Keratinocyte (primary cell): ENCODE results near the gene NAP1L1. TPM values are rescaled to one million over a fixed set of nuclear protein-coding genes. Genes with fewer than 3 reads are reported as not detected.
A peak's percentile ranks its signal among the peaks of the same experiment; 100 is the strongest.

ENCODE experiments used
- DNase-seq: peaks from one replicate; pipeline ENCODE4 v3.0.0-alpha.2; 2011; ENCODE audit warnings: low read depth, missing footprints, low spot score
- FAIRE-seq: peaks from 2 replicates; lab custom pipeline; 2011; peaks lifted over from hg19 to GRCh38; lab: Jason Lieb, UNC
- H2AFZ ChIP-seq: 2 replicates; pipeline ENCODE4 v1.6.0; 2012; ENCODE audit warnings: low read length, control low read depth, inconsistent platforms; ENCODE audit not compliant: control insufficient read depth
- H3K27ac ChIP-seq: 2 replicates; pipeline ENCODE4 v1.5.1; 2011; ENCODE audit warnings: low read length; ENCODE audit not compliant: control insufficient read depth, insufficient read depth
- H3K27me3 ChIP-seq: 3 replicates; pipeline ENCODE4 v1.6.0; 2011; ENCODE audit warnings: low read length; ENCODE audit not compliant: control insufficient read depth, insufficient read depth; ENCODE audit errors: extremely low read depth
- H3K36me3 ChIP-seq, 2 experiments: 2 replicates in 1 of 2; 3 replicates in 1 of 2; pipeline ENCODE4 v1.5.1; 2011; ENCODE audit warnings: low read length in 2 of 2, mild to moderate bottlenecking in 1 of 2; ENCODE audit not compliant: control insufficient read depth in 2 of 2, insufficient read depth in 2 of 2; ENCODE audit errors: extremely low read depth in 1 of 2
- H3K4me1 ChIP-seq: 3 replicates; pipeline ENCODE4 v1.5.1; 2011; ENCODE audit warnings: low read length; ENCODE audit not compliant: control insufficient read depth, insufficient read depth; ENCODE audit errors: extremely low read depth
- H3K4me2 ChIP-seq: 3 replicates; pipeline ENCODE4 v1.6.0; 2011; ENCODE audit warnings: low read depth, low read length; ENCODE audit not compliant: control insufficient read depth, insufficient read depth; ENCODE audit errors: extremely low read depth
- H3K4me3 ChIP-seq, 3 experiments: fragments of 200-600 bp in 1 of 3; sonication (generic) in 1 of 3; 2 replicates in 2 of 3; 3 replicates in 1 of 3; pipeline ENCODE4 v1.5.1; 2011 to 2016; ENCODE audit warnings: low read length in 3 of 3, mild to moderate bottlenecking in 3 of 3, control low read depth in 2 of 3, inconsistent platforms in 1 of 3, low read depth in 1 of 3, mixed read lengths in 1 of 3, mixed run types in 1 of 3, moderate library complexity in 1 of 3; ENCODE audit not compliant: control insufficient read depth in 2 of 3, insufficient read depth in 2 of 3; ENCODE audit errors: extremely low read depth in 1 of 3
- H3K79me2 ChIP-seq: 2 replicates; pipeline ENCODE4 v1.6.0; 2012; ENCODE audit warnings: low read length; ENCODE audit not compliant: control insufficient read depth, insufficient read depth
- H3K9ac ChIP-seq: 3 replicates; pipeline ENCODE4 v1.6.0; 2011; ENCODE audit warnings: low read length; ENCODE audit not compliant: control insufficient read depth, insufficient read depth; ENCODE audit errors: extremely low read depth
- H3K9me1 ChIP-seq: 3 replicates; pipeline ENCODE4 v1.6.0; 2011; ENCODE audit warnings: low read length; ENCODE audit not compliant: control insufficient read depth, insufficient read depth; ENCODE audit errors: extremely low read depth
- H3K9me3 ChIP-seq: 2 replicates; pipeline ENCODE4 v1.5.1; 2012; ENCODE audit warnings: low read depth, low read length; ENCODE audit not compliant: control insufficient read depth
- H4K20me1 ChIP-seq: 3 replicates; pipeline ENCODE4 v1.6.0; 2011; ENCODE audit warnings: low read length; ENCODE audit not compliant: control insufficient read depth, insufficient read depth; ENCODE audit errors: extremely low read depth
- EZH2 ChIP-seq: IDR thresholded peaks from one replicate; pipeline ENCODE4 v1.6.1; 2012; ENCODE audit warnings: inconsistent platforms, mild to moderate bottlenecking, low read length, moderate library complexity
- dilution Hi-C: fragments of 300-500 bp; cut with MboI; formaldehyde crosslinking; loops from one replicate; pipeline ENCODE4 v1.7.0; 2020; ENCODE audit warnings: low sequenced_read_pairs; ENCODE audit not compliant: extremely low pct_ligation_motif_present
- polyA plus RNA-seq, 5 experiments: library from polyadenylated mRNA; depleted of rRNA in 3 of 5; stranded (reverse) in 3 of 5; stranded (forward) in 1 of 5; unstranded in 1 of 5; fragments of >200 nt; gene quantifications; 1 replicate in 1 of 5; 2 replicates in 3 of 5; 3 replicates in 1 of 5; pipeline versions ENCODE4 v1.2.1 to v1.2.3, GENCODE V29; 2011 to 2012; ENCODE audit warnings: missing spikeins in 2 of 5, low read depth in 1 of 5, low replicate concordance in 1 of 5
- TF ChIP-seq, protein P1 (sequence below), 3 experiments: IDR thresholded peaks in 1 of 3; conservative IDR thresholded peaks in 1 of 3; optimal IDR thresholded peaks in 1 of 3; 2 replicates in 2 of 3; 3 replicates in 1 of 3; pipeline versions ENCODE3 to v1.5.1; 2011; ENCODE audit warnings: low read length in 3 of 3, mild to moderate bottlenecking in 3 of 3, moderate library complexity in 2 of 3, control low read depth in 1 of 3, inconsistent platforms in 1 of 3; ENCODE audit not compliant: insufficient read depth in 2 of 3; ENCODE audit errors: extremely low read depth in 1 of 3

The NAP1L1 gene
- polyA plus RNA-seq, 1 donor (not counting 4 experiments of a cell fraction or from before 2014, with no cell fraction given) = 384 TPM

DNA sequence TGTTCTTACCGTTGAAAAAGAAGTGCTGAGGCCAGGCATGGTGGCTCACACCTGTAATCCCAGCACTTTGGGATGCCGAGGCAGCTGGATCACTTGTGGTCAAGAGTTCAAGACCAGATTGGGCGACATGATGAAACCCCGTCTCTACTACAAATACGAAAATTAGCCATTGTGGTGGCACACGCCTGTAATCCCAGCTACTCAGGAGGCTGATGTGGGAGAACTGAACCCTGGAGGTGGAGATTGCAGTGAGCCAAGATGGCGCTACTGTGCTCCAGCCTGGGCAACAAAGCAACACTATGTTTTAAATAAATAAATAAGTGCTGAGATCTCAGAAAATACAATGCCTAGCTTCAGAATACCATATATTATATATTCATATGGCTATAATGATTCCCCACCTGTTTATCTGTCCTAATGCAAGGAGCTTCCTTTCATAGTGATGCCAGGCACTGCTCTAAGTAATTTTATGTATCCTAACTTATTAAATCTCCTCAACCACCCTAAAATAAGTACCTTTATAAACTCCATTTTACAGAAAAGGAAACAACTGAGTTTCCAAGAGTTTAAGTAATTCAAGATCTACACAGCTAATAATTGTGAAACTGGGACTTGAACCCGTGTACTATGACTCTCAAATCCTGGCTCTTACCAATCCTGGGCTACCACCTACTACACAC is 60.2 kb downstream of the NAP1L1 start:
- no peak for TF ChIP-seq EZH2
- TF ChIP-seq, protein P1, sequence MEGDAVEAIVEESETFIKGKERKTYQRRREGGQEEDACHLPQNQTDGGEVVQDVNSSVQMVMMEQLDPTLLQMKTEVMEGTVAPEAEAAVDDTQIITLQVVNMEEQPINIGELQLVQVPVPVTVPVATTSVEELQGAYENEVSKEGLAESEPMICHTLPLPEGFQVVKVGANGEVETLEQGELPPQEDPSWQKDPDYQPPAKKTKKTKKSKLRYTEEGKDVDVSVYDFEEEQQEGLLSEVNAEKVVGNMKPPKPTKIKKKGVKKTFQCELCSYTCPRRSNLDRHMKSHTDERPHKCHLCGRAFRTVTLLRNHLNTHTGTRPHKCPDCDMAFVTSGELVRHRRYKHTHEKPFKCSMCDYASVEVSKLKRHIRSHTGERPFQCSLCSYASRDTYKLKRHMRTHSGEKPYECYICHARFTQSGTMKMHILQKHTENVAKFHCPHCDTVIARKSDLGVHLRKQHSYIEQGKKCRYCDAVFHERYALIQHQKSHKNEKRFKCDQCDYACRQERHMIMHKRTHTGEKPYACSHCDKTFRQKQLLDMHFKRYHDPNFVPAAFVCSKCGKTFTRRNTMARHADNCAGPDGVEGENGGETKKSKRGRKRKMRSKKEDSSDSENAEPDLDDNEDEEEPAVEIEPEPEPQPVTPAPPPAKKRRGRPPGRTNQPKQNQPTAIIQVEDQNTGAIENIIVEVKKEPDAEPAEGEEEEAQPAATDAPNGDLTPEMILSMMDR (optimal IDR thresholded peaks at IDR 0.05 in 1 of 3, IDR thresholded peaks at IDR 0.05 in 1 of 3, conservative IDR thresholded peaks at IDR 0.05 in 1 of 3; ENCODE audit: extremely low read depth in 1 of 3, insufficient read depth in 2 of 3, low read length in 3 of 3) = no peak
- Histone ChIP-seq H3K27ac (peak overlapping the region; percentile 61), H3K4me1 (peaks cover 37% of the 10 kb centered on the region), H3K9me3 (no peaks in the 10 kb centered on the region), H3K4me2 (no peak overlapping the region), H3K9ac (no peak overlapping the region), H3K9me1 (no peaks in the 10 kb centered on the region), H3K4me3 (no peak overlapping the region), H3K27me3 (no peaks in the 10 kb centered on the region), H2AFZ (no peak overlapping the region), H4K20me1 (no peaks in the 10 kb centered on the region), H3K36me3 (peaks cover 0 to 8% of the 10 kb centered on the region in 2 experiments), H3K79me2 (peaks cover 6% of the 10 kb centered on the region)
- no peak for DNase-seq
- dilution Hi-C loops = no loop called here
- FAIRE-seq = no peak

DNA sequence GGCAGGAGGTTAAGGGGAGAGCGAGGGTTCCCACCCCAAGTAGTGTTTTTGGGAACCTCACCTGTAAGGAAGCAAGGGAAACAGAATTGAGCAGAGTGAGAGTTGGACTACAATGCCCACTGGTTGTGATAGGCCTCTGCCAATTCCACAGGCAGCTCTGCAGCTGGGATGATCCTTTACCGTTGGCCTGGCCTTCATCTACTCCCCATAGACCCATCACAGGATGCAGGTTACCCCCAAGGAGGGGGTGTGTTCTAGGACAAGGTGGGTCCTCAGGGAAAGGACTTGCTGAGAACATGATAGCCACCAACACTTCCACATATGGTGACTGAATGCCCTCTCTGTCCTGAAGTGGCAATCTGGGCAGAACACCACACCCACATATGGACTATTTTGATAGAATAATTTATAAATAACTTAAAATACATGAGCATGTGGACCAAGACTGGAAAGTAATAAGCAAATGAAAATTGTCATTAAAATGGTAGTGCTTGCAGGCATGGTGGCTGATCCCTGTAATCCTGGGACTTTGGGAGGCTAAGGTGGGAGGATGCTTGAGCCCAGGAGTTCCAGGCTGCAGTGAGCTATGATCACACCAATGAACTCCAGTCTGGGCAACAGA is 61.3 kb downstream of the NAP1L1 start:
- no peaks in the 10 kb centered on the region for H3K27me3 ChIP-seq
- no peak overlapping the region for H3K9ac ChIP-seq
- FAIRE-seq (no peak), DNase-seq (no peak)
- no peak overlapping the region for H3K4me2 ChIP-seq
- no peaks in the 10 kb centered on the region for H4K20me1 ChIP-seq
- no peak overlapping the region for H3K4me3 ChIP-seq
- H3K9me1 ChIP-seq = no peaks in the 10 kb centered on the region
- H3K27ac ChIP-seq = peak overlapping the region; percentile 28
- H3K36me3 ChIP-seq = no peaks in the 10 kb centered on the region
- no peaks in the 10 kb centered on the region for H3K9me3 ChIP-seq
- no peak for TF ChIP-seq EZH2
- TF ChIP-seq, protein P1 (optimal IDR thresholded peaks at IDR 0.05 in 1 of 3, IDR thresholded peaks at IDR 0.05 in 1 of 3, conservative IDR thresholded peaks at IDR 0.05 in 1 of 3; ENCODE audit: extremely low read depth in 1 of 3, insufficient read depth in 2 of 3, low read length in 3 of 3) = no peak
- H3K79me2 ChIP-seq = no peaks in the 10 kb centered on the region
- dilution Hi-C loops = no loop called here
- H2AFZ ChIP-seq = no peak overlapping the region
- H3K4me1 ChIP-seq = peaks cover 48% of the 10 kb centered on the region
